Esophagus muscularis mucosa (tissue), 4 donors: ENCODE data around the gene OSBPL3. TPM values are rescaled to one million over a fixed set of nuclear protein-coding genes. Genes with fewer than 3 reads are reported as not detected.

Source experiments
- DNase-seq: peaks from one replicate; pipeline ENCODE4 v3.0.0-alpha.2; 2017; ENCODE audit errors: extremely low spot score
- H3K27ac ChIP-seq, 4 donors: fragments of 200-600 bp; sonication (generic); replicated peaks in 1 of 4; 1 replicate in 3 of 4; 2 replicates in 1 of 4; pipeline ENCODE4 v1.5.1; 2016 to 2019; ENCODE audit warnings: mild to moderate bottlenecking in 1 of 4
- H3K27me3 ChIP-seq, 4 donors: fragments of 200-600 bp; sonication (generic); one replicate each; pipeline versions ENCODE4 v1.5.1 to v1.6.0; 2016 to 2019
- H3K36me3 ChIP-seq, 4 donors: fragments of 200-600 bp; sonication (generic); one replicate each; pipeline ENCODE4 v1.5.1; 2016 to 2019
- H3K4me1 ChIP-seq, 4 donors: fragments of 200-600 bp; sonication (generic); one replicate each; pipeline ENCODE4 v1.5.1; 2016 to 2019
- H3K4me3 ChIP-seq, 4 donors: fragments of 200-600 bp; sonication (generic); 1 replicate in 2 of 4; 2 replicates in 2 of 4; pipeline ENCODE4 v1.5.1; 2016 to 2019; ENCODE audit warnings: mild to moderate bottlenecking in 4 of 4, moderate library complexity in 1 of 4
- H3K9me3 ChIP-seq, 4 donors: fragments of 200-600 bp; sonication (generic); 1 replicate in 3 of 4; 2 replicates in 1 of 4; pipeline ENCODE4 v1.5.1; 2016 to 2019
- CTCF ChIP-seq, 3 experiments: fragments of 200-600 bp in 2 of 3; fragments of 450-650 bp in 1 of 3; sonication (generic) in 2 of 3; IDR thresholded peaks; one replicate each; pipeline ENCODE4 v1.5.1; 2017 to 2019; ENCODE audit warnings: antibody characterized with exemption in 3 of 3, mild to moderate bottlenecking in 2 of 3, moderate library complexity in 1 of 3
- EP300 ChIP-seq: sonication (generic); formaldehyde crosslinking; IDR thresholded peaks from one replicate; pipeline ENCODE4 v1.6.1; 2017; ENCODE audit warnings: antibody characterized with exemption
- POLR2A ChIP-seq: fragments of 450-650 bp; IDR thresholded peaks from one replicate; pipeline ENCODE4 v1.6.1; 2017; ENCODE audit warnings: antibody characterized with exemption, moderate library complexity, mild to moderate bottlenecking, low read depth
- POLR2AphosphoS5 ChIP-seq, 2 donors: sonication (generic); formaldehyde crosslinking; IDR thresholded peaks; one replicate each; pipeline ENCODE4 v1.6.1; 2017; ENCODE audit warnings: antibody characterized with exemption in 2 of 2
- WGBS: methylation state at CpG from one replicate; pipeline ENCODE4 v1.1.5; 2018; 5-methylcytosine and 5-hydroxymethylcytosine counted together
- intact Hi-C: fragments of 100-400 bp; cut with DNase I; formaldehyde crosslinking; loops from one replicate; pipeline ENCODE4 v1.15.1; 2023
- total RNA-seq, 4 donors: library from RNA; depleted of rRNA; stranded (reverse); fragments of >200 nt; gene quantifications; one replicate each; pipeline versions ENCODE4 v1.1.0 to v1.2.1, GENCODE V29; 2016

Gene OSBPL3
- total RNA-seq, 4 donors from 2014 or later, result 2.6 to 4.6 (median 3.3) TPM

DNA sequence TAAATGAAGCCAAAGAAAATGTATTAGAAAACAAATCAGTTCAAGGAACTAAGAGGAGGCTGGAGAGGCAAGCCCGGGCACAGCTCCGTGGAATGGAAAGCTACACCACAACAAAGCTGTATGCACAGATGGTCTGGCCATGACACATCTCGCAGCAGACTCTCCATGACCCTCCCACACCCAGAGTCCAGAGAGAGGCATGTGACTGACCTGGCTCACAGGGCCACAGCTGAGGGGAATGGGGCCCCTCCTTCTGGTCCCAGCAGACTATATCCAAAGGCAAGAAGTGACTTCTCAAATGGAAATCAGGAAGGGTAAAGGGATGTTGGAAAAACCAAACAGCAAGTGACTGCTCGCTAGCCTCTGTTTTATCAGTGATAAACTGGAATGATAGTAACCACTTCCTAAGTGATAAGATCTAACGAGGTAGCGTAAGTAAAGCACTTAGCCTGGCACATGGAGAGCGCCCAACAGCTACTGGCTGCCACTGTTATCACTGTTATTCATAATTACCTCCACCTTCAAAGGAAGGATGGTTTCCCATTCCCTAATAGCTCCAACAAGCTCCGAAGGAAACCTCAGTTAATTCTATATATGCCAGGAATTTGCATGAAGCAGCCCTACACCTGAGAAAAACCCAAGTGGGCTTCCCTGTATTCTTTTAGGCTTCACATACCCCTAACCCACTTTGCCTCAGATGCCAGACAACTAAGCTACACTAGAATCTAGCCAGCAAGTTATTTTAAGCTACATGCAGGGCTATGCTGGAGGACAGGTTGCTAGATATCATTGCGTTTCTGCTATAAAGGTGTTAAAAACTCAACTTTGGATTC, 8.4 kb downstream of the OSBPL3 start:
- Histone ChIP-seq H3K4me1 (no peaks in the 10 kb centered on the region), H3K27me3 (no peaks in the 10 kb centered on the region), H3K27ac (no peak overlapping the region), H3K4me3 (no peak overlapping the region), H3K9me3 (no peaks in the 10 kb centered on the region), H3K36me3 (no peaks in the 10 kb centered on the region)
- TF ChIP-seq POLR2AphosphoS5 (IDR thresholded peaks at IDR 0.05) (no peak), EP300 (no peak)
- WGBS, result 85% methylated on average over 9 of the region's 9 CpGs
- no peak for DNase-seq
- intact Hi-C loops, result no loop called here

DNA sequence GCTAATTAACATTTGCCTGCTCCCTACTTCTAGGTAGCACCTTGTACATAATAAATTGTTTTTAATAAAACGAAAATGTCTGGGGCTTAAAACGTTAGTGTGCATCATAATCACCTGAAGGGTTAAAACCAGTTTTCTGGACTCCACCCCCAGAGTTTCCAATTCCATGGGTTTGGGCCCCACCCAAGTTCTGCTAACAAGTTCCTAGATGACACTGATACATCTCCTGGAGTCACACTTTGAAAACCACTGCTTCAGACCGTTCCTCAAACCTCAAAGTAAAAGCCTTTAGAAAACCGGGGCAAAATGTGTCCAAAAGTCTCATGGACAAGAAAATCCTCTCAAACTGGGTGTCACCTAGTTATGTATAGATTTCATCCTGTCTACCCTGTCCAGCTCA, 9.3 kb downstream of the OSBPL3 start:
- no peak overlapping the region for H3K27ac ChIP-seq
- no peak for DNase-seq
- intact Hi-C loops, result no loop called here
- no peaks in the 10 kb centered on the region for H3K36me3 ChIP-seq
- no peaks in the 10 kb centered on the region for H3K27me3 ChIP-seq
- TF ChIP-seq EP300, result no peak
- TF ChIP-seq CTCF (IDR thresholded peaks at IDR 0.05), result no peak
- TF ChIP-seq POLR2A, result no peak
- no peak for TF ChIP-seq POLR2AphosphoS5 (IDR thresholded peaks at IDR 0.05)
- no peaks in the 10 kb centered on the region for H3K4me1 ChIP-seq
- H3K9me3 ChIP-seq, result no peaks in the 10 kb centered on the region
- no peak overlapping the region for H3K4me3 ChIP-seq
- 81% methylated on average over 4 of the region's 4 CpGs for WGBS

GRCh38 chr7:24968165-24968564, 11.8 kb downstream of the OSBPL3 start:
- H3K4me1 ChIP-seq, result no peaks in the 10 kb centered on the region
- whole genome bisulfite sequencing, result 92% methylated on average over 9 of the region's 9 CpGs
- no peaks in the 10 kb centered on the region for H3K9me3 ChIP-seq
- no peak for DNase-seq
- TF ChIP-seq EP300 (no peak), POLR2AphosphoS5 (IDR thresholded peaks at IDR 0.05) (no peak), CTCF (IDR thresholded peaks at IDR 0.05) (no peak), POLR2A (no peak)
- H3K27ac ChIP-seq, result no peak overlapping the region
- no peaks in the 10 kb centered on the region for H3K27me3 ChIP-seq
- no peaks in the 10 kb centered on the region for H3K36me3 ChIP-seq
- no peak overlapping the region for H3K4me3 ChIP-seq
- intact Hi-C loops, result no loop called here

GRCh38 chr7:24967696-24968095, 12.3 kb downstream of the OSBPL3 start:
- no peak overlapping the region for H3K4me3 ChIP-seq
- intact Hi-C loops, result no loop called here
- peaks cover 0 to 4% (median 0%) of the 10 kb centered on the region in 4 donors for H3K4me1 ChIP-seq
- no peaks in the 10 kb centered on the region for H3K9me3 ChIP-seq
- 78% methylated on average over 1 of the region's 1 CpG for WGBS
- H3K36me3 ChIP-seq, result no peaks in the 10 kb centered on the region
- no peak overlapping the region for H3K27ac ChIP-seq
- no peak for DNase-seq
- H3K27me3 ChIP-seq, result no peaks in the 10 kb centered on the region
- TF ChIP-seq CTCF (IDR thresholded peaks at IDR 0.05), result no peak
- TF ChIP-seq POLR2A, result no peak
- no peak for TF ChIP-seq POLR2AphosphoS5 (IDR thresholded peaks at IDR 0.05)
- TF ChIP-seq EP300, result no peak

DNA sequence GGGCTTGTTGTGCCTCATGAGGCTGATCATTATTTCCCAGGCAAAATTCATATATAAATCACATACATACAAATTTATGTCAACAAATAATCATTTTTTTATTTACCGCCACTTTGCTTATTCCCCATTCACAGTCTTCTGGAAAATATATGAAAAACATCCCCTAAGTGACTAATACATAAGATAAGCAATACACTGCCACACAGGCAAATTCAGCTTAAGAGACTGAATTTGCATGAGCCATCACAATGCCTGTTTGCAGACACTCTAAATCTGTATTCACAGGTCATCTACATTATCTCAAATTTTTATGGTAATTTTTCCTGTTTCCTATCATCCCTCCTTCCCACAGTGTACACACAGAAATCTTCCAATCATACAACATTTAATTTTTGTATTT, 13.2 kb downstream of the OSBPL3 start:
- intact Hi-C loops, result no loop called here
- no peaks in the 10 kb centered on the region for H3K27me3 ChIP-seq
- H3K9me3 ChIP-seq, result no peaks in the 10 kb centered on the region
- H3K4me1 ChIP-seq, result peaks cover 0 to 5% (median 0%) of the 10 kb centered on the region in 4 donors
- no peak overlapping the region for H3K4me3 ChIP-seq
- H3K27ac ChIP-seq, result no peak overlapping the region
- no peak for TF ChIP-seq POLR2AphosphoS5 (IDR thresholded peaks at IDR 0.05)
- TF ChIP-seq EP300, result no peak
- TF ChIP-seq CTCF (IDR thresholded peaks at IDR 0.05), result no peak
- no peak for TF ChIP-seq POLR2A
- no peaks in the 10 kb centered on the region for H3K36me3 ChIP-seq
- 94% methylated on average over 1 of the region's 1 CpG for WGBS
- no peak for DNase-seq
